Activated gamma-delta T cell treated with anti-CD3 and anti-CD28 coated beads, Interleukin-2, amount 50 U/mL, for 16 hours (primary cell): ENCODE data around the gene OR5A2.
"Not testable (repeated sequence)": the region's sequence is repeated elsewhere in the genome, so short reads cannot be mapped to it uniquely, and the experiment has no call there.

Experiments used
- DNase-seq: peaks from one replicate; pipeline ENCODE4 v3.0.0-alpha.2; 2020; ENCODE audit warnings: low read depth

Gene OR5A2

GRCh38 chr11:59426361-59427067 is at the start of gene OR5A2:
OR5A2 (minus strand) TSS chr11:59426413; CDS start chr11:59422953, 3,460 bp downstream.
- no peak for DNase-seq

GRCh38 chr11:59475176-59475575 is 49.0 kb upstream of the OR5A2 start:
- DNase-seq = no peak

DNA sequence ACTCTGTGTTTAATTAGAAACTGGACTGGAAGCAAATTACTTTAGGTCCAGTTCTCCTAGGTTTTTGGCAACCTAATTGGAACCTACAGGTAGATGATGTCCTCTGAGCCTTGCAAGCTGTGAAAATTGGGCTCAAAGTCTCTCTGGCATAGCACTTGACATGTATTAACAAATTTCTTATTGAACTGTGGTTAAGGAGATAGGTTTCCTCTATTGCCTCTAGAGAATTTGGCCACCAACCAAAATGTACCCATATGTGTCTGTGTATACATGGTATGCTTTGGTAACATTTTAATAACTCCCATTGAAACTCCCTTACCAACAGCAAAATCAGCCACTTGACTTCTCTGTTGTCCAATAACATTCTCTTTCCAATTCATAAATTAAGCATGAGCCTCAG is 46.8 kb upstream of the OR5A2 start, which contains the start of gene OR4D10:
Gene OR4D10 (plus strand): TSS at position 301 of the 400 bp plus-strand sequence. CDS start 4,115 bp downstream, outside the sequence.
- no peak for DNase-seq

GRCh38 chr11:59463190-59463641 is 37.0 kb upstream of the OR5A2 start:
- no peak for DNase-seq

GRCh38 chr11:59459916-59460315 is 33.7 kb upstream of the OR5A2 start:
- no peak for DNase-seq

DNA sequence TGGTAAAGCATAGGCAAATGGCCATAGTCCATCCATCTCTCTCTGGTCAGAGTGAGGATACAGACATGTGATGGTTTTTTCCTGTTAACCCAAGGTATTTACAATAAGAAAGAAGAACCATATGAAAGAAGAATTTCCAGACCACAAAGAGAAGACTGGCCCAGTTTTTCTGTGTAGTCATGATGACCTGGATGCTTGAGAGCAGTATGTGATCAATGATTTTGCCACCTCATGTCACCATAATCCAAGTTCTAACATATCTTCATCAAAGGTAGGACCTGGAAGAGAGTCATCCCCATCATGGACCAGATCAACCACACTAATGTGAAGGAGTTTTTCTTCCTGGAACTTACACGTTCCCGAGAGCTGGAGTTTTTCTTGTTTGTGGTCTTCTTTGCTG is 30.4 kb upstream of the OR5A2 start, which contains the start of gene OR4D6:
Gene OR4D6 (plus strand): TSS at position 301 of the 400 bp plus-strand sequence. CDS start 0 bp downstream, at position 301.
- DNase-seq = no peak

- DNase-seq = no peak
These were observed 22.3 kb upstream of the OR5A2 start for GRCh38 chr11:59448484-59448883.

DNA sequence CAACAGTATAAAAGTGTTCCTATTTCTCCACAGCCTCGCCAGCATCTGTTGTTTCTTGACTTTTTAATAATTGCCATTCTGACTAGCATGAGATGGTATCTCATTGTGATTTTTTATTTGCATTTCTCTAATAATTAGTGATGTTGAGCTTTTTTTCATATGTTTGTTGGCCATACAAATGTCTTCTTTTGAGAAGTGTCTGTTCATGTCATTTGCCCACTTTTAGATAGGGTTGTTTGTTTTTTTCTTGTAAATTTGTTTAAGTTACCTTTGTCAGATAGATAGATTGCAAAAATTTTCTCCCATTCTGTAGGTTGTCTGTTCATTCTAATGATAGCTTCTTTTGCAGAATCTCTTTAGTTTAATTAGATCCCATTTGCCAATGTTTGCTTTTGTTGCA is 19.4 kb upstream of the OR5A2 start:
- not testable (repeated sequence) for DNase-seq

- DNase-seq = no peak
These were observed 11.6 kb upstream of the OR5A2 start for GRCh38 chr11:59437770-59438169.

DNA sequence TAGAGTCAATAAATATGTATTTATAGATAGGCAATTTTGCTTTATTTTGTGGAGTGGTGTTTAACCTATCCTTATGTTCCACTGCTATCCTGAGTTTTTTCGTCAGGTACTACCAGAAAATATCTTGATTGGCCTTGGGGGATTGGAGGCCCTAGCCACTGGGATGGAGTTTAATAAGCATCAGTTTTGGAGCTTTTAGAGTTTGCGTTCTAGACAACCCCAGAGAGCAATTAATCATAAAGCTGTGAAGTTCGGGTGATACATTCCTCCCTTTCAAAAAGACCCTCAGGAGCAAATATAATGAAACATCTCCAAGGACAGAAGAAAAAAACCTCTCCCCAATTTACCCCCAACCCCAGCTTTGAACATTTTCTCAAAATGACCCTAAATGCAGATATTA is 10.0 kb upstream of the OR5A2 start, which contains the start of gene OR5A1:
Gene OR5A1 (plus strand): TSS at position 301 of the 400 bp plus-strand sequence. CDS start 6,700 bp downstream, outside the sequence.
- no peak for DNase-seq

DNA sequence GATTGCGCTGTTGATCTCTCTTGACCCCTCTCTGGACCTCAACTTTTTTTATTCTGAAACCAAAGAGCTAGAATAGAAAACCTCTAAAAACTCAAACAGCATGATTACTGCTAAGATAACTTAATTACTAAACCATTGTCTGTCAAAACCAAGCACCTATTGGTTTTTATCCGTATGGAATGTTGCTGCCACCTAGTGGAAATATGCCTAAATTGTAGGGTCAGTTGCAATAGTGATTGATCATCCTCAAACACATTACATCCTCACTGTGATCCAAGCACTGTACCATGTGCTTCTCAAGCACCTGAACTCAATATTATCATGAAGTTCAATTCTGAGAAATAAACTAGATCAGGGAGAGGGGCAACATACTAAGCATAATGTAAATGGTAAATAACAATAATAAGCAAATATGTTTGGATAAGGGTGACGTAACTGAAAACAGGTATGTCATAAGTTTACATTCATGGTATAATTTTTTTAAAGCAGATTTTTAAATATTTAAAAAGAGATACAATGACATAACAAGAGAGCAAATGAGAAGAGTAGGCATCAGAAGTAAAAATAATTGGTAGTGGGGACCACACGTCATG is 3.8 kb upstream of the OR5A2 start:
- peak; percentile 13 for DNase-seq

- no peak for DNase-seq
These were observed 812 bp upstream of the OR5A2 start for GRCh38 chr11:59427068-59427382.

DNA sequence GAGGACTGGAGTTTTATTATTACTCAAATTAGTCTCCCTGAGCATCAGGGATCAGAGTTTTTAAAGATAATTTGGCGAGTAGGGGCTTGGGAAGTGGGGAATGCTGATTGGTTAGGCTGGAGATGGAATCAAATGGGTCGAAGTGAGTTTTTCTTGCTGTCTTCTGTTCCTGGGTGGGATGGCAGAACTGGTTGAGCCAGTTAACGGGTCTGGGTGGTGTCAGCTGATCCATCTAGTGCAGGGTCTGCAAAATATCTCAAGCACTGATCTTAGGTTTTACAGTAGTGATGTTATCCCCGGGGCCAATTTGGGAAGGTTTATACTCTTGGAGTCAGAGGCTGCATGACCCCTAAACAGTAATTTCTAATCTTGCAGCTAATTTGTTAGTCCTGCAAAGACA is 1.1 kb downstream of the OR5A2 start:
- no peak for DNase-seq

GRCh38 chr11:59423835-59424234 is 2.4 kb downstream of the OR5A2 start:
- no peak for DNase-seq

DNA sequence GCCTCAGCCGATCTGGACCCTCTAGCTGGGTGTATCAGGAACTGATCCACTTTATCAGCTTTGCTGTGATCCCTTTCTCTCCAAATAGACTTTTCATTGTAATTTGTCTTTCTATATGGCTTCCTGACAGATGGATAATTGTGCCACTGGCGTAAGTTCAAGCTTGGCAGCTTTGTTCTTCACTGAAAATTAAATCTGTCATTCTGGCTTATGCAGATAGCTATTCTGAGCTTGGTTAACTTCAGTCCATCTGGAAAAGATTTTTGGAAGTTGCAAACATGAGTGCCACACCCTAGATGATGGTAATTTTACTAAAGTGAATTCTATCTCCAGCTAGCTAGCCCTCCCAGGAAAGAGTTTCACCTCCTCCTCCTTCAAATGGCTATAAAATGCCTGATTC is 8.1 kb downstream of the OR5A2 start:
- DNase-seq = no peak

DNA sequence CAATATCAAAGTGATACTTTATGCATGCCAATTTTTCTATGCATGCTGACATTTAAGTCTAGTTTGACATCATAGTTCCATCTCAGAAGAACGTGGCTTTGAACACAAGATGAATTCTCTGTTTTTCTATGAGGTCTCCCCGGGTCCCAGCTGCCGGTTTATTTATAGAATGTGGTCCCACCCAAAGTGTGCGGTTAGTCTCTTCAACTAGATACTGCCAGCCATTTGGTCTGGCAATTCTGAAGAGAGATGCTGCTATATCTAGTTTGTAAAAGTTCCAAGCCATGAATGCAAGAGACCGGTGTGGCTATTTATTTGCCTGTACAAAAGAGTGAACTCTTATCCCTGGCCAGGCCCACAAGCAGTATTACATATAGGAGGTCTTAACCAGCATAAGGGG is 9.2 kb downstream of the OR5A2 start:
- no peak for DNase-seq

- no peak for DNase-seq
These were observed 9.6 kb downstream of the OR5A2 start for GRCh38 chr11:59416613-59417012.

- DNase-seq = no peak
These were observed 11.1 kb downstream of the OR5A2 start for GRCh38 chr11:59415111-59415510.

GRCh38 chr11:59413646-59414045 is 12.6 kb downstream of the OR5A2 start:
- DNase-seq = no peak

DNA sequence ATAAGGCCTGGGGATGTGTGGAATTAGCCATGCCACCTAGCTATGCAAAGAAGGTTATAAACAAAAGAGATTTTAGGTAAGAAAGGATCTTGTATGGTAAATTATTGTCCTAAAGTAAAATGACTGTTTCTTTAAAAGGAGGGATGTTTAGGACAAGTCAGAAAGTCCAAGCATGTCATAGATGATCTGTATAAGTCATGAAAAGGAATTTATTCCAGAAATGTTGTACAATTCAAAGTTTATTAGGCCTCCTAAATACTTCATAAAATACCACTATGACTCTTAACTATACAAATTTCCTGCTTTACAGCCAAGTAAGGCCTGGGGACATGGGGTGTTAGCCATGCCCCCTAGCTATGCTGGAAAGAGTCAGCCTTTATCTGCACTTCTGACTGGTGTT is 22.7 kb downstream of the OR5A2 start:
- no peak for DNase-seq

DNA sequence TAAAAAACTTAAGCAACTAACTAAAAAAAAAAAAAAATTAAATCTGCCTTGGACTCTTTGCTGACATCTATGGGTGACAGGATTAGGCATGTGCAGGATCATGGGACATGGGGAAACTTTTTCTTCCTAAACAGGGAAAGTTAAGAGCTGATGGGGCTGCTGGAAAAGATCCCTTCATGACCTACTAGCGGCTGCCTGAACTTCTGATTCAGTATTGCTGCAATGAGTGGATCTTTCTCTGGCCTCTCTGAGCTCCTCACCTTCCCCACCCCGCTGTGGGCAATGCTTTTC is 25.0 kb downstream of the OR5A2 start:
- no peak for DNase-seq

DNA sequence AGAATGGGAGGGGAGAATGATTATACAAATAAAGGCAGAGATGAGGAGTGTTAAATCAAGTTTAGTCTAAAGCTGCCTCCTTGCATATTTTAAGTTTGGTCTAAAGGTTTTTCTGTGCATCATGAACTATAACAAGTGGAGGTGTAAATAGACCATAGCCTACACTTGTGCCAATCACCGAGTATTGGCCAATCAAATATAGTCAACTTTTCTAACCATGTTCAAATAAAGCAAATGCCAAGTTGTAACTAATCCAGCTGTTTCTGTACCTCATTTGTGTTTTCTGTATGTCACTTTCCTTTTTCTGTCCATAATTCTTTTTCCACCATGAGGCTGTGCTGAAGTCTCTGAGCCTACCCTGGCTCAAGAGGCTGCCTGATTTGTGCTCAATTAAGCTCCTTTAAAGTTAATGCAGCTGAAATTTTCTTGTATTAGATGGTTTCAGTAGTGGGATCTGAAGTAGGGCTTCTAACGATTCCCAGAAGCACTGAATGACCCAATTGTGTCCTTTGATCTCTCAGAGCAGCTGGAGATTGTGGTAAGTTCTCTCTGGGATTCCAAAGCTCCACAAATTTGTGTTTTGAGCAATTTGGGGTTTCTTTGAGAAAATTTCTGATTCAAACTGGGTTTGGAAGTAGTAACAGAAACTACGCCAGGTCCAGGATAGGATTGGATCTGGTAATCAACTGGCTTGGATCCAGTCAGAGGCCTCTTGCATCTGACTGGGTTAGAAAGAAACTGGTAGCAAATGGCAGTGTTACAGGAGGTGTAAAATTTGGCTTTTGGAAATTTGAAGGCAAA is 25.6 kb downstream of the OR5A2 start:
- no peak for DNase-seq

- no peak for DNase-seq
These were observed 32.0 kb downstream of the OR5A2 start for GRCh38 chr11:59394186-59394585.
